RWPE2 (cell line): ENCODE data around the gene RPGRIP1L.

Experiments used
- ATAC-seq: fragments of 200-7000 bp; cut with Tn5 transposase; 3 replicates; pipeline ENCODE4 v1.9.1; 2021; ENCODE audit warnings: low read depth
- DNase-seq: peaks from one replicate; pipeline ENCODE4 v3.0.0-alpha.2; 2020; ENCODE audit warnings: low spot score
- H3K27ac ChIP-seq: fragments of 450-650 bp; 2 replicates; pipeline ENCODE4 v1.5.1; 2017; ENCODE audit warnings: mild to moderate bottlenecking; ENCODE audit not compliant: poor library complexity, severe bottlenecking
- H3K27me3 ChIP-seq: fragments of 250-450 bp; sonication (Bioruptor Pico); 2 replicates; pipeline ENCODE4 v1.5.1; 2021; ENCODE audit warnings: mild to moderate bottlenecking, moderate library complexity; ENCODE audit not compliant: insufficient read depth, poor library complexity, severe bottlenecking
- H3K36me3 ChIP-seq: fragments of 250-450 bp; sonication (Bioruptor Pico); 2 replicates; pipeline ENCODE4 v1.5.1; 2020; ENCODE audit warnings: low read depth, mild to moderate bottlenecking, moderate library complexity
- H3K4me1 ChIP-seq: fragments of 250-450 bp; sonication (Bioruptor Pico); 2 replicates; pipeline ENCODE4 v1.5.1; 2021; ENCODE audit warnings: mild to moderate bottlenecking, moderate library complexity; ENCODE audit not compliant: insufficient read depth, poor library complexity, severe bottlenecking
- H3K4me3 ChIP-seq: fragments of 250-450 bp; sonication (Bioruptor Pico); 2 replicates; pipeline ENCODE4 v1.5.1; 2021; ENCODE audit warnings: mild to moderate bottlenecking, moderate library complexity; ENCODE audit not compliant: severe bottlenecking
- H3K9me3 ChIP-seq: fragments of 250-450 bp; sonication (Bioruptor Pico); 2 replicates; pipeline ENCODE4 v1.5.1; 2021; ENCODE audit warnings: mild to moderate bottlenecking, moderate library complexity; ENCODE audit not compliant: severe bottlenecking
- CTCF ChIP-seq: fragments of 450-650 bp; IDR thresholded peaks from one replicate; pipeline ENCODE4 v1.5.1; 2017; ENCODE audit warnings: mild to moderate bottlenecking, moderate library complexity; ENCODE audit not compliant: poor library complexity, severe bottlenecking

RPGRIP1L gene

GRCh38 chr16:53620476-53620875 is 83.2 kb downstream of the RPGRIP1L start:
- no peak for ATAC-seq
- DNase-seq = no peak
- no peak for TF ChIP-seq CTCF
- Histone ChIP-seq H3K4me3 (no peak overlapping the region), H3K27ac (no peak overlapping the region), H3K4me1 (no peaks in the 10 kb centered on the region), H3K36me3 (no peaks in the 10 kb centered on the region), H3K9me3 (no peaks in the 10 kb centered on the region), H3K27me3 (no peaks in the 10 kb centered on the region)

GRCh38 chr16:53619235-53619634 is 84.4 kb downstream of the RPGRIP1L start:
- no peaks in the 10 kb centered on the region for H3K27me3 ChIP-seq
- no peak overlapping the region for H3K27ac ChIP-seq
- no peak for DNase-seq
- no peak for TF ChIP-seq CTCF
- no peaks in the 10 kb centered on the region for H3K4me1 ChIP-seq
- no peak overlapping the region for H3K4me3 ChIP-seq
- no peaks in the 10 kb centered on the region for H3K9me3 ChIP-seq
- H3K36me3 ChIP-seq = no peaks in the 10 kb centered on the region
- no peak for ATAC-seq

DNA sequence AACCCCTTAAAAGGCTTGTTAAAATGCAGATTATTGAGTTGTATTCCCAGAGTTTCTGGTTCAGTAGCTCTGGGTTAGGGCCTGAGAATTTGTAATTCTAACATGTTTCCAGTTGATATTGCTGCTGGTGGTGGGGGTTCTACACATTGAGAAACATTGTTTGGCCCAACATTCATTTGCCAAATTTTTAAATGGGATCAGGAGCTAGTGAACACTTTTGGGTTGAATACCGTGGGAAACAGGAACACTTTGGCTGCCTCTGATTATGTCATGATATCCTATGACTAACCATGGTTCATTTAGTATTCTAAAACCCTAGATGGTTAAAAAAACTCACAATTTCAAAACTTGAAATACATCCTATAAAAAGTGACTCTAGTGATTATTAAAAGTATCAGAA is 89.3 kb downstream of the RPGRIP1L start:
- DNase-seq (no peak), ATAC-seq (no peak)
- no peaks in the 10 kb centered on the region for H3K36me3 ChIP-seq
- H3K27ac ChIP-seq = no peak overlapping the region
- no peak for TF ChIP-seq CTCF
- H3K4me3 ChIP-seq = no peak overlapping the region
- H3K9me3 ChIP-seq = no peaks in the 10 kb centered on the region
- no peaks in the 10 kb centered on the region for H3K4me1 ChIP-seq
- H3K27me3 ChIP-seq = no peaks in the 10 kb centered on the region

- no peaks in the 10 kb centered on the region for H3K9me3 ChIP-seq
- H3K36me3 ChIP-seq = 0 out of 2 replicates have a peak, but pooled peaks cover 3% of the 10 kb centered on the region
- no peak for DNase-seq
- no peaks in the 10 kb centered on the region for H3K27me3 ChIP-seq
- TF ChIP-seq CTCF = no peak
- no peak overlapping the region for H3K4me3 ChIP-seq
- no peak for ATAC-seq
- H3K4me1 ChIP-seq = no peaks in the 10 kb centered on the region
- H3K27ac ChIP-seq = no peak overlapping the region
Observed at GRCh38 chr16:53612003-53612402, 91.7 kb downstream of the RPGRIP1L start.

GRCh38 chr16:53611179-53611696 is 92.4 kb downstream of the RPGRIP1L start:
- Histone ChIP-seq H3K27me3 (no peaks in the 10 kb centered on the region), H3K9me3 (no peaks in the 10 kb centered on the region), H3K4me3 (no peak overlapping the region), H3K27ac (no peak overlapping the region), H3K36me3 (0 out of 2 replicates have a peak, but pooled peaks cover 3% of the 10 kb centered on the region), H3K4me1 (no peaks in the 10 kb centered on the region)
- TF ChIP-seq CTCF = no peak
- no peak for ATAC-seq
- no peak for DNase-seq
